HepG2 (cell line): ENCODE measurements around the gene FCGR1A. TPM values are rescaled to one million over a fixed set of nuclear protein-coding genes. Genes with fewer than 3 reads are reported as not detected.
"Not testable (repeated sequence)": the region's sequence is repeated elsewhere in the genome, so short reads cannot be mapped to it uniquely, and the experiment has no call there.

Source experiments
- ATAC-seq: fragments of 200-7000 bp; cut with Tn5 transposase; 3 replicates; pipeline ENCODE4 v1.9.1; 2020; ENCODE audit warnings: mild to moderate bottlenecking, moderate library complexity
- BruUV-seq: library from RNA; stranded (reverse); fragments of 400-500 nt; replicated peaks from 2 replicates; lab custom pipeline; 2021; lab: Mats Ljungman, UMichigan
- CTCF ChIA-PET: fragments of 300-600 bp; formaldehyde crosslinking; extraction: SDS; loops from one replicate; lab custom pipeline; 2021; ENCODE audit warnings: low total read pairs, inconsistent platforms, low intra/inter-chr PET ratio; lab: Yijun Ruan, JAX
- POLR2A ChIA-PET: fragments of 350-600 bp; sonication (Branson Sonifier 250); formaldehyde crosslinking; loops from one replicate; lab custom pipeline; 2020; ENCODE audit warnings: antibody characterized with exemption, inconsistent platforms; lab: Yijun Ruan, JAX
- DNase-seq: peaks from one replicate; pipeline ENCODE4 v3.0.0-alpha.2; 2015; ENCODE audit warnings: low spot score
- FAIRE-seq: peaks from 3 replicates; lab custom pipeline; 2011; peaks lifted over from hg19 to GRCh38; lab: Jason Lieb, UNC
- H2AFZ ChIP-seq: one replicate; pipeline ENCODE4 v1.6.1; 2011; ENCODE audit warnings: low read length, inconsistent platforms
- H3K27ac ChIP-seq: fragments of 300-600 bp; 3 replicates; pipeline ENCODE4 v1.8.0; 2011; ENCODE audit warnings: mixed run types, mild to moderate bottlenecking, mixed read lengths, low read length, inconsistent platforms; ENCODE audit not compliant: insufficient read depth; ENCODE audit errors: extremely low read length
- H3K27me3 ChIP-seq, 2 experiments: fragments of 200-600 bp in 1 of 2; 2 replicates in 1 of 2; 3 replicates in 1 of 2; pipeline versions ENCODE4 v1.6.0 to v1.8.0; 2011; ENCODE audit warnings: low read length in 2 of 2, mild to moderate bottlenecking in 2 of 2, moderate library complexity in 2 of 2, inconsistent platforms in 1 of 2; ENCODE audit not compliant: insufficient read depth in 2 of 2, control insufficient read depth in 1 of 2
- H3K36me3 ChIP-seq, 2 experiments: fragments of 200-600 bp in 1 of 2; replicated peaks in 1 of 2; 2 replicates in 1 of 2; 3 replicates in 1 of 2; pipeline versions ENCODE4 v1.5.1 to v1.8.0; 2011; ENCODE audit warnings: low read length in 2 of 2, inconsistent platforms in 1 of 2; ENCODE audit not compliant: insufficient read depth in 2 of 2, control insufficient read depth in 1 of 2
- H3K4me1 ChIP-seq: 2 replicates; pipeline ENCODE4 v1.5.1; 2012; ENCODE audit warnings: low read length, inconsistent platforms; ENCODE audit not compliant: insufficient read depth
- H3K4me2 ChIP-seq: 2 replicates; pipeline ENCODE4 v1.6.0; 2011; ENCODE audit warnings: low read depth, low read length, inconsistent platforms
- H3K4me3 ChIP-seq, 3 experiments: fragments of 200-600 bp in 1 of 3; sonication (generic), shearing (Covaris generic) in 1 of 3; replicated peaks in 1 of 3; 2 replicates each; pipeline ENCODE4 v1.5.1; 2011 to 2016; ENCODE audit warnings: low read length in 3 of 3, inconsistent platforms in 2 of 3, low read depth in 2 of 3, mild to moderate bottlenecking in 2 of 3, control low read depth in 1 of 3, mixed read lengths in 1 of 3; ENCODE audit not compliant: insufficient read depth in 1 of 3
- H3K79me2 ChIP-seq: one replicate; pipeline ENCODE4 v1.6.1; 2011; ENCODE audit warnings: low read length, inconsistent platforms; ENCODE audit not compliant: insufficient read depth
- H3K9ac ChIP-seq: 2 replicates; pipeline ENCODE4 v1.6.0; 2011; ENCODE audit warnings: mild to moderate bottlenecking, low read depth, low read length, inconsistent platforms; ENCODE audit not compliant: insufficient read depth
- H3K9me3 ChIP-seq: 2 replicates; pipeline ENCODE4 v1.5.1; 2012; ENCODE audit warnings: mild to moderate bottlenecking, low read length
- H4K20me1 ChIP-seq: 2 replicates; pipeline ENCODE4 v1.6.0; 2011; ENCODE audit warnings: inconsistent platforms, mild to moderate bottlenecking, low read length, moderate library complexity; ENCODE audit not compliant: insufficient read depth
- WGBS: methylation state at CpG from one replicate; pipeline ENCODE4 v1.1.6; 2017; ENCODE audit warnings: low lambda C conversion rate; 5-methylcytosine and 5-hydroxymethylcytosine counted together
- in situ Hi-C: cut with HindIII; loops from 2 replicates; pipeline ENCODE4 v1.10.0; 2017; ENCODE audit warnings: low pct_unique_long_range_greater_than_20kb; ENCODE audit not compliant: extremely low pct_ligation_motif_present
- intact Hi-C: fragments of 100-400 bp; cut with micrococcal nuclease; formaldehyde crosslinking; loops from one replicate; pipeline ENCODE4 v1.10.0; 2022; ENCODE audit not compliant: unreplicated experiment
- polyA plus RNA-seq, 8 experiments: library from polyadenylated mRNA; depleted of rRNA in 3 of 8; stranded (reverse) in 7 of 8; unstranded in 1 of 8; fragments of >200 nt; fragmentation: Illumina TruSeq in 4 of 8; extraction: Trizol in 4 of 8; gene quantifications; 2 replicates each; pipeline versions ENCODE4 v1.2.1 to v1.2.3, GENCODE V29; 2011 to 2016; ENCODE audit warnings: low read depth in 4 of 8, missing spikeins in 1 of 8, mixed read lengths in 1 of 8; ENCODE audit not compliant: insufficient read depth in 1 of 8
- total RNA-seq, 5 experiments: library from RNA; depleted of rRNA; stranded (reverse); fragments of >200 nt; fragmentation: Illumina TruSeq; extraction: Trizol; gene quantifications; 2 replicates each; pipeline ENCODE4 v1.2.3, GENCODE V29; 2016; ENCODE audit warnings: low read depth in 1 of 5

Gene FCGR1A
- total and polyA plus RNA-seq, 2 of the 13 experiments (the other 11 are each of a cell fraction or from before 2014, with no cell fraction given): not detected

DNA sequence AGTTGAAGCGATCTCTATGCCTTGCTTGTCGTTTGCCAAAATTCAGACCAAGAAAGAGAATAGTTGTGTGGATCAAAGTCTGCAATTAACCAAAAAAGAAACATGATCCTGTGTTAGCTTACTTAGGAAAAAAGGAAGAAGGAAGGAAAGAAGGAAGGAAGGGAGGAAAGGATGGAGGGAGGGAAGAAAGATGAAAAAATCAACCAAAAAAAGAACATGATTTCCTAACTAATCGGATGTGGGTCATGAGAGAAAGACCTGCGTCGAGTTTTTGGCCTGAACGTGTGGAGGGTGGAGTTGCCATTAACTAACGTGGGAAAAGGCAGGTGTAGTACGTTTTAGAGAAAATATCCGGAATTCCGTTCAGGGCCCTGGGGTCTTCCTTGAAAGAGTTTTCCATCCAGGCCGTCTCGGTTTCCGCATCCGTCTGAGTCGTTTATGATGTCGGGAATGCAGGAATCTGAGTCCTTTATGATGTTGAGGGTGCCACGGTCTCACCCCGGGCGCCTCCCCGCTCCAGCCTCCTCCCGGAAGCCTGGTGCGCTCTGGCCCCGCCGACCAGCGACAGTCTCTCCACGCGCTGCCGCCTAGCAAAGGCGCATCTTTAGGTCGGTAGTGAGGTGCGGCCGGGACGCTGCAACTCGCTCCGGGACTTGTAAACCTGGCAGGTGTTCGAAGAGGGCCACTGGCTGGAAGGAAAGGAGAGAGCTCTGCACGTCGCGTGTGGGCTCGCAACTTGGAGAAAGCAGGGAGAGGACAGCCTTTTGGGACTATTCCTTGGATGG lies 34.9 kb upstream of the FCGR1A start:
- H2AFZ ChIP-seq, H3K36me3 ChIP-seq, POLR2A ChIA-PET, intact Hi-C loops, H3K9me3 ChIP-seq, H3K27me3 ChIP-seq, CTCF ChIA-PET, H3K9ac ChIP-seq, H3K27ac ChIP-seq, in situ Hi-C loops, FAIRE-seq, BruUV-seq, H3K4me3 ChIP-seq, H3K79me2 ChIP-seq, ATAC-seq, H4K20me1 ChIP-seq, H3K4me2 ChIP-seq, H3K4me1 ChIP-seq, DNase-seq: not testable (repeated sequence)
- 82% methylated on average over 28 of the region's 40 CpGs for WGBS

DNA sequence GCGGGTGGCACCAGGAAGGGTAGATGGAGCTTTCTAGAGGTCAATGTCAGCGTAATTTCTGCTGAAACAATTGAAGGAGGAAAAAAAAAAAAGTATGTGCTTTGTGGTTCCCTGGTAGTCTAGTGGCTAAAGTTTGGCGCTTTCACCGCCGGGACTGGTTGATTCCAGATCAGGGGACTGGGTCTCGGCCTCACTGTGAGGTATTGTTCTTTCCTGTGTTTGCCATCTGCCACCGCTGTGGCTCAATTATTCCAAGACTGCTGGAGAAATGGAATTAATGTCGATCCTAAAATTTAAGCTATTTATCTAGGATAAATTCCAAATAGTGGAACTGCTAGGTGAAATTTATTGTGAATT lies 34.4 kb upstream of the FCGR1A start:
- H3K9me3 ChIP-seq, DNase-seq, POLR2A ChIA-PET, CTCF ChIA-PET, H3K4me3 ChIP-seq, FAIRE-seq, H3K79me2 ChIP-seq, BruUV-seq, H4K20me1 ChIP-seq, H3K36me3 ChIP-seq, H3K4me1 ChIP-seq, ATAC-seq, H2AFZ ChIP-seq, H3K27ac ChIP-seq, intact Hi-C loops, H3K9ac ChIP-seq, in situ Hi-C loops, H3K4me2 ChIP-seq, H3K27me3 ChIP-seq: not testable (repeated sequence)
- WGBS: 61% methylated on average over 8 of the region's 8 CpGs

DNA sequence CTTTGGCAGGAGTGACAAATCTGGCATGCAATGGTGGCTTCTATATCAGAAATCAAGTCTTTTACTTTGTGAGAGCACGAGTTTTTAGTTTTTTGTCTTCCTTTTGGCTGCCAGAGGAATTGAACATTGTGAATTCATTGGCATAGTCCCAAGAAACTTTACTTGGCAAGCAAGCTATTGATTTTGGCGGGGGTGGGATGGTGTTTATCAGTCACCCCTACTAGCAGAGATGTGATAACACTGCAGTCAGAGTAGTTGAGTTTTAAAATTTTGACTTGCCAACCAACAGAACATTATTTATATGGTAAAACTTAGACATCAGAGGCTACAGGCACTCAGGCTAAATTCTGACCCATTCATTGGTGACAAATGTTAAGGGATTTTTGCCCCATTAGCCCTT lies 31.9 kb upstream of the FCGR1A start:
- H3K9me3 ChIP-seq, H3K36me3 ChIP-seq, H3K9ac ChIP-seq, DNase-seq, in situ Hi-C loops, H2AFZ ChIP-seq, POLR2A ChIA-PET, intact Hi-C loops, H3K79me2 ChIP-seq, H3K4me3 ChIP-seq, H3K4me2 ChIP-seq, CTCF ChIA-PET, H3K4me1 ChIP-seq, H3K27ac ChIP-seq, H3K27me3 ChIP-seq, BruUV-seq, H4K20me1 ChIP-seq, ATAC-seq, FAIRE-seq: not testable (repeated sequence)
- 0% methylated on average over 1 of the region's 2 CpGs for WGBS

DNA sequence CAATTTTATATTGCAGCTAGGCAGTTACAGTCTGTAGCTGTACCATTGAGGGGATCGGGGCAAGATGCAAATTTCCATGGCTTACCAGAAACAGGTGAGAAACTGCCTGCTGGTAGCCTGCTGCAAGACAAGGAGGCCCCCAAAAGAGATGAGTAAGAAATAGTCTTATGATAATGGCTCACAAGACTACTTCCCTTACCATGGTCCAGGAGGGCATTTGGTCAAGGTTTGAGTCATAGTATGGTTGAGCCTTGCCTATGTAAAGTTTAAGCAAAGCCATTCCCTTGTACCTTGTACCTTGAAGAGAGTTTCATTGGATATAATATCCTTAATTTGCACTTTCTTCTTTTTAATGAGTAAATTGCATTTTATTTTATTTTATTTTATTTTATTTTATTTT lies 30.3 kb upstream of the FCGR1A start:
- H3K4me1 ChIP-seq, H3K79me2 ChIP-seq, intact Hi-C loops, ATAC-seq, BruUV-seq, H2AFZ ChIP-seq, H3K9me3 ChIP-seq, H3K4me2 ChIP-seq, FAIRE-seq, POLR2A ChIA-PET, H3K27me3 ChIP-seq, H3K4me3 ChIP-seq, H4K20me1 ChIP-seq, H3K9ac ChIP-seq, DNase-seq, H3K36me3 ChIP-seq, CTCF ChIA-PET, H3K27ac ChIP-seq, in situ Hi-C loops: not testable (repeated sequence)
- WGBS: 50% methylated on average over 1 of the region's 1 CpG
